CD4-positive, alpha-beta memory T cell (primary cell): ENCODE results near the gene CT45A9. TPM values are rescaled to one million over a fixed set of nuclear protein-coding genes. Genes with fewer than 3 reads are reported as not detected.
"Not testable (repeated sequence)": the region's sequence is repeated elsewhere in the genome, so short reads cannot be mapped to it uniquely, and the experiment has no call there.

Experiments used
- CTCF ChIA-PET: fragments of 350-600 bp; sonication (Branson Sonifier 250); formaldehyde crosslinking; loops from one replicate; lab custom pipeline; 2021; ENCODE audit warnings: inconsistent platforms; ENCODE audit not compliant: partially characterized antibody; lab: Charles Lee
- POLR2A ChIA-PET: fragments of 350-600 bp; sonication (Branson Sonifier 250); formaldehyde crosslinking; loops from one replicate; lab custom pipeline; 2021; ENCODE audit not compliant: partially characterized antibody; lab: Charles Lee
- DNase-seq, 5 donors: peaks; one replicate each; pipeline versions ENCODE4 v3.0.0 to v3.0.0-alpha.2; 2020 to 2022; ENCODE audit warnings: mixed read lengths in 1 of 5
- H3K27ac ChIP-seq: one replicate; pipeline ENCODE4 v1.7.0; 2013; ENCODE audit warnings: low read depth, low read length
- H3K27me3 ChIP-seq: 2 replicates; pipeline ENCODE4 v1.7.0; 2013; ENCODE audit warnings: mild to moderate bottlenecking, low read length, moderate library complexity; ENCODE audit not compliant: insufficient read depth
- H3K36me3 ChIP-seq: 2 replicates; pipeline ENCODE4 v1.7.0; 2013; ENCODE audit warnings: mild to moderate bottlenecking, low read length, moderate library complexity; ENCODE audit not compliant: insufficient read depth
- H3K4me1 ChIP-seq: 2 replicates; pipeline ENCODE4 v1.7.0; 2013; ENCODE audit warnings: mild to moderate bottlenecking, low read length, moderate library complexity; ENCODE audit not compliant: insufficient read depth
- H3K4me3 ChIP-seq, 2 donors: one replicate each; pipeline ENCODE4 v1.7.0; 2013; ENCODE audit warnings: low read length in 2 of 2, mild to moderate bottlenecking in 1 of 2
- H3K9me3 ChIP-seq, 2 donors: one replicate each; pipeline ENCODE4 v1.7.0; 2013; ENCODE audit warnings: low read length in 2 of 2, control low read depth in 1 of 2; ENCODE audit not compliant: control insufficient read depth in 1 of 2
- H3K27ac Mint-ChIP-seq, 7 donors: one replicate each; pipeline ENCODE4 v1.8.0; 2020 to 2021; ENCODE audit warnings: mixed read lengths in 7 of 7, mild to moderate bottlenecking in 6 of 7, inconsistent platforms in 3 of 7, moderate library complexity in 3 of 7
- H3K27me3 Mint-ChIP-seq, 2 donors: one replicate each; pipeline ENCODE4 v1.8.0; 2020 to 2021; ENCODE audit warnings: mixed read lengths in 2 of 2
- H3K36me3 Mint-ChIP-seq, 2 donors: one replicate each; pipeline ENCODE4 v1.8.0; 2020 to 2021; ENCODE audit warnings: mixed read lengths in 2 of 2, inconsistent platforms in 1 of 2, mild to moderate bottlenecking in 1 of 2
- H3K4me1 Mint-ChIP-seq, 4 donors: one replicate each; pipeline ENCODE4 v1.8.0; 2020 to 2021; ENCODE audit warnings: mixed read lengths in 4 of 4, mild to moderate bottlenecking in 1 of 4
- H3K4me3 Mint-ChIP-seq, 8 donors: one replicate each; pipeline ENCODE4 v1.8.0; 2020 to 2021; ENCODE audit warnings: mixed read lengths in 8 of 8, mild to moderate bottlenecking in 7 of 8, moderate library complexity in 6 of 8, inconsistent platforms in 3 of 8
- H3K9me3 Mint-ChIP-seq, 8 donors: one replicate each; pipeline ENCODE4 v1.8.0; 2020 to 2021; ENCODE audit warnings: mixed read lengths in 8 of 8, mild to moderate bottlenecking in 5 of 8, inconsistent platforms in 3 of 8, moderate library complexity in 1 of 8
- intact Hi-C: fragments of 100-400 bp; cut with micrococcal nuclease; formaldehyde crosslinking; loops from one replicate; pipeline ENCODE4 v1.15.1; 2023
- polyA plus RNA-seq, 2 donors: library from polyadenylated mRNA; unstranded; fragments of 300-500 nt; fragmentation: Illumina TruSeq; gene quantifications; one replicate each; pipeline ENCODE4 v1.2.3, GENCODE V29; 2021
- total RNA-seq, 2 experiments: library from RNA; stranded (reverse); gene quantifications; one replicate each; pipeline ENCODE4 v1.2.3, GENCODE V29; 2021

Gene CT45A9
- total and polyA plus RNA-seq, 4 experiments from 2014 or later, result not detected

DNA sequence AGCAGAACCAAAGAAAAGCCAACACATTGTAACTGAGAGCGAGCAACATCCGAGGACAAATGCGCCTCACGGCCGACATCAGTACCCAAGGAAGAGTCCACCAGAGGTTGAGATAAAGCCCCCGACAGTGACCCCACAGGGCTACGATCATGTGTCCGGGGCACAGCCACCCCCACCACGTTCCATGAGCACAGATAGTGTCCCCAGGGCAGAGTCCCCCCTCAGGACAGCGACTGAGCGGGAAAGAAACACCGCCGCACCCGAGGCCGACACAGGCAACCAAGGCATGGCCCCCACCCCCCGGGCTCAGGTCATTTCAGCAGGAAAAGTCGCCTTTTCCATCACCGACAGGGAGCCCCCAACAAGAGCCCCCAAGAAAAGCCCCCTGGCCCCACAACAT lies 16.6 kb upstream of the CT45A9 start:
- H3K36me3 ChIP-seq, H3K9me3 ChIP-seq, POLR2A ChIA-PET, intact Hi-C loops, H3K36me3 Mint-ChIP-seq, H3K4me1 ChIP-seq, H3K4me1 Mint-ChIP-seq, CTCF ChIA-PET, H3K27ac Mint-ChIP-seq, H3K4me3 Mint-ChIP-seq, DNase-seq, H3K27ac ChIP-seq, H3K27me3 Mint-ChIP-seq, H3K4me3 ChIP-seq, H3K9me3 Mint-ChIP-seq, H3K27me3 ChIP-seq: not testable (repeated sequence)

DNA sequence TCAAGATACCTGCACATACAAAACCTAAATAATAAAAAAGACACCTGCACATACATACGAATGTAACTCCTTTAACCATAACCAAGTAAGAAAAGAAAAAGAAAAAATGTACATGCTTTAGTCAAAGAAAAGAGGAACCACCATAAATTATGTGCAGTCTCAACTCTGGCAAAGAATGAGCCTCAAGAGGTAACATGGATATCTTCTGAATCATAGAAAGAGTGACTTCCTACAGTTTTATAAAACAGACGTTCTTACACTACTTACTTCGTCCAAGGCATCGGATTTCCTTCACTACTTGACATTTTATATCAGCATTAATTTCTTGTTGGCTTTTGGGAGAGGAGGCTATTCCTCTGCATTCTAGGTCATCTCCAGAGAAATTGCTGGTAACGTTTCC lies 11.1 kb upstream of the CT45A9 start:
- H3K27me3 ChIP-seq, H3K4me3 ChIP-seq, H3K9me3 Mint-ChIP-seq, H3K27ac Mint-ChIP-seq, DNase-seq, H3K27ac ChIP-seq, H3K27me3 Mint-ChIP-seq, POLR2A ChIA-PET, H3K9me3 ChIP-seq, H3K4me1 ChIP-seq, CTCF ChIA-PET, H3K36me3 Mint-ChIP-seq, intact Hi-C loops, H3K4me3 Mint-ChIP-seq, H3K36me3 ChIP-seq, H3K4me1 Mint-ChIP-seq: not testable (repeated sequence)

DNA sequence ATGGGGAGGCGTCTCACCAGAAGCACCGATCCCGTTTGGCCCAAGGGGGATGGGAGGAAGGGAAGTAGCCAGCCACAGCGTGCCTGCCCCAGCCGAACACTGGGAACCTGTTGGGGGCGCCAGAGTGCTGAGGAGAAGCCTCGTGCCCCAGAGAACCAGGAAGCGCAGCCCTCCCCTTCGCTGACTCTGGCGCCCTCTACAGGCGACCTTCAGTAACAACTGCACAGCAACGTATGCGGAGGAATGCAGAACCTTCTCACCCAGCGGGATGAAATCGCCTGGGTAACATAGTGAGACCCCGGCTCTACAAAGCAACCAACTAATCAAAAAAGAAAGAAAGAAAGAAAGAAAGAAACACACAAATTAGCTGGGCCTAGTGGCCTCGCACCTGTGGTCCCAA lies 17.2 kb downstream of the CT45A9 start, which contains the start of gene CT45A8:
CT45A8 (minus strand) TSS at position 101 of the 400 bp plus-strand sequence. CDS start 3,755 bp downstream, outside the sequence.
- intact Hi-C loops, H3K27ac Mint-ChIP-seq, H3K36me3 Mint-ChIP-seq, H3K36me3 ChIP-seq, POLR2A ChIA-PET, CTCF ChIA-PET, H3K27ac ChIP-seq, H3K27me3 ChIP-seq, H3K27me3 Mint-ChIP-seq, H3K4me3 Mint-ChIP-seq, DNase-seq, H3K4me3 ChIP-seq, H3K9me3 Mint-ChIP-seq, H3K4me1 ChIP-seq, H3K4me1 Mint-ChIP-seq, H3K9me3 ChIP-seq: not testable (repeated sequence)

DNA sequence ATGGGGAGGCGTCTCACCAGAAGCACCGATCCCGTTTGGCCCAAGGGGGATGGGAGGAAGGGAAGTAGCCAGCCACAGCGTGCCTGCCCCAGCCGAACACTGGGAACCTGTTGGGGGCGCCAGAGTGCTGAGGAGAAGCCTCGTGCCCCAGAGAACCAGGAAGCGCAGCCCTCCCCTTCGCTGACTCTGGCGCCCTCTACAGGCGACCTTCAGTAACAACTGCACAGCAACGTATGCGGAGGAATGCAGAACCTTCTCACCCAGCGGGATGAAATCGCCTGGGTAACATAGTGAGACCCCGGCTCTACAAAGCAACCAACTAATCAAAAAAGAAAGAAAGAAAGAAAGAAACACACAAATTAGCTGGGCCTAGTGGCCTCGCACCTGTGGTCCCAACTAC lies 34.4 kb downstream of the CT45A9 start, which contains the start of gene CT45A7:
CT45A7 (minus strand) TSS at position 101 of the 400 bp plus-strand sequence. CDS start 3,747 bp downstream, outside the sequence.
- DNase-seq, CTCF ChIA-PET, H3K27ac ChIP-seq, H3K9me3 ChIP-seq, H3K9me3 Mint-ChIP-seq, H3K4me1 Mint-ChIP-seq, H3K27me3 Mint-ChIP-seq, H3K4me3 Mint-ChIP-seq, H3K4me3 ChIP-seq, POLR2A ChIA-PET, H3K27ac Mint-ChIP-seq, H3K36me3 Mint-ChIP-seq, intact Hi-C loops, H3K4me1 ChIP-seq, H3K27me3 ChIP-seq, H3K36me3 ChIP-seq: not testable (repeated sequence)

DNA sequence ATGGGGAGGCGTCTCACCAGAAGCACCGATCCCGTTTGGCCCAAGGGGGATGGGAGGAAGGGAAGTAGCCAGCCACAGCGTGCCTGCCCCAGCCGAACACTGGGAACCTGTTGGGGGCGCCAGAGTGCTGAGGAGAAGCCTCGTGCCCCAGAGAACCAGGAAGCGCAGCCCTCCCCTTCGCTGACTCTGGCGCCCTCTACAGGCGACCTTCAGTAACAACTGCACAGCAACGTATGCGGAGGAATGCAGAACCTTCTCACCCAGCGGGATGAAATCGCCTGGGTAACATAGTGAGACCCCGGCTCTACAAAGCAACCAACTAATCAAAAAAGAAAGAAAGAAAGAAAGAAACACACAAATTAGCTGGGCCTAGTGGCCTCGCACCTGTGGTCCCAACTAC lies 51.7 kb downstream of the CT45A9 start, which contains the start of gene CT45A2:
CT45A2 (minus strand) TSS at position 101 of the 400 bp plus-strand sequence. CDS start 3,747 bp downstream, outside the sequence.
- H3K9me3 Mint-ChIP-seq, H3K27me3 ChIP-seq, CTCF ChIA-PET, H3K4me3 Mint-ChIP-seq, H3K36me3 ChIP-seq, H3K27ac Mint-ChIP-seq, H3K4me3 ChIP-seq, H3K4me1 ChIP-seq, intact Hi-C loops, H3K9me3 ChIP-seq, H3K36me3 Mint-ChIP-seq, POLR2A ChIA-PET, H3K4me1 Mint-ChIP-seq, H3K27me3 Mint-ChIP-seq, H3K27ac ChIP-seq, DNase-seq: not testable (repeated sequence)

Other genes starting within 250 kb of the CT45A9 start
- gene CT45A1, start 158.2 kb downstream of the CT45A9 start, total RNA-seq, result not detected
- not detected for gene CT45A1, start 158.2 kb downstream of the CT45A9 start, polyA plus RNA-seq
- not detected for gene CT45A3, start 103.6 kb downstream of the CT45A9 start, total RNA-seq
- gene CT45A3, start 103.6 kb downstream of the CT45A9 start, polyA plus RNA-seq, result not detected
- not detected for gene CT45A5, start 86.3 kb downstream of the CT45A9 start, total RNA-seq
- not detected for gene CT45A5, start 86.3 kb downstream of the CT45A9 start, polyA plus RNA-seq
- gene CT45A6, start 69.0 kb downstream of the CT45A9 start, total RNA-seq, result not detected
- not detected for gene CT45A6, start 69.0 kb downstream of the CT45A9 start, polyA plus RNA-seq
- gene CT45A2, start 51.8 kb downstream of the CT45A9 start, total RNA-seq, result not detected
- not detected for gene CT45A2, start 51.8 kb downstream of the CT45A9 start, polyA plus RNA-seq
- gene CT45A7, start 34.5 kb downstream of the CT45A9 start, total RNA-seq, result not detected
- not detected for gene CT45A7, start 34.5 kb downstream of the CT45A9 start, polyA plus RNA-seq
- not detected for gene CT45A8, start 17.3 kb downstream of the CT45A9 start, total RNA-seq
- gene CT45A8, start 17.3 kb downstream of the CT45A9 start, polyA plus RNA-seq, result not detected
- not detected for gene CT45A10, start 21.6 kb upstream of the CT45A9 start, total RNA-seq
- gene CT45A10, start 21.6 kb upstream of the CT45A9 start, polyA plus RNA-seq, result not detected
- gene SAGE1, start 21.9 kb upstream of the CT45A9 start, total RNA-seq, result not detected
- not detected for gene SAGE1, start 21.9 kb upstream of the CT45A9 start, polyA plus RNA-seq
- 10 to 100 TPM; 28.5 to 29.0 TPM for gene MMGT1, start 102.2 kb upstream of the CT45A9 start, total RNA-seq
- 10 to 100 TPM in 1 of 2 donors, 1 to 10 TPM in 1; 9.1 to 13.7 TPM for gene MMGT1, start 102.2 kb upstream of the CT45A9 start, polyA plus RNA-seq
- gene SLC9A6, start 113.6 kb upstream of the CT45A9 start, total RNA-seq, result 10 to 100 TPM; 20.5 to 24.3 TPM
- 10 to 100 TPM; 20.7 to 30.1 TPM for gene SLC9A6, start 113.6 kb upstream of the CT45A9 start, polyA plus RNA-seq